GM21576 (cell line): ENCODE data around the gene EMD.
"Not testable (repeated sequence)": the region's sequence is repeated elsewhere in the genome, so short reads cannot be mapped to it uniquely, and the experiment has no call there.

Experiments used
- ATAC-seq: cut with Tn5 transposase; IDR thresholded peaks from one replicate; pipeline ENCODE4 v1.9.1; 2021; ENCODE audit warnings: mild to moderate bottlenecking, moderate library complexity; ENCODE audit not compliant: unreplicated experiment

Gene EMD

GRCh38 chrX:154389812-154390747 lies 11.0 kb downstream of the EMD start:
- ATAC-seq: peak; percentile 65

GRCh38 chrX:154396363-154396762 lies 17.3 kb downstream of the EMD start:
- ATAC-seq: not testable (repeated sequence)

GRCh38 chrX:154396973-154397887 lies 18.1 kb downstream of the EMD start:
- peak; percentile 43 for ATAC-seq

- ATAC-seq: peak; percentile 63
Observed at GRCh38 chrX:154397888-154398667, 19.0 kb downstream of the EMD start, which contains the start of gene RPL10. TSS of gene RPL10 (plus strand) at chrX:154398377. CDS start at chrX:154398520, 143 bp downstream.

GRCh38 chrX:154398668-154399526 lies 19.8 kb downstream of the EMD start:
- ATAC-seq: no peak

GRCh38 chrX:154399527-154400368 lies 20.7 kb downstream of the EMD start:
- no peak for ATAC-seq

- not testable (repeated sequence) for ATAC-seq
Observed at GRCh38 chrX:154400369-154400817, 21.3 kb downstream of the EMD start.

- ATAC-seq: no peak
Observed at GRCh38 chrX:154401045-154401799, 22.1 kb downstream of the EMD start.

- no peak for ATAC-seq
Observed at GRCh38 chrX:154401918-154402621, 23.0 kb downstream of the EMD start.

- no peak for ATAC-seq
Observed at GRCh38 chrX:154402622-154403127, 23.6 kb downstream of the EMD start.

- no peak for ATAC-seq
Observed at GRCh38 chrX:154403192-154403591, 24.1 kb downstream of the EMD start.

GRCh38 chrX:154403858-154404257 lies 24.8 kb downstream of the EMD start:
- no peak for ATAC-seq

- ATAC-seq: no peak
Observed at GRCh38 chrX:154404625-154405192, 25.6 kb downstream of the EMD start.

GRCh38 chrX:154408659-154409221 lies 29.6 kb downstream of the EMD start:
- no peak for ATAC-seq

GRCh38 chrX:154409222-154409871 lies 30.3 kb downstream of the EMD start, which contains the start of gene DNASE1L1:
TSS of gene DNASE1L1 (minus strand) at chrX:154409254. CDS start at chrX:154405568, 3,686 bp downstream.
- ATAC-seq: peak; percentile 42

- ATAC-seq: peak; percentile 46
Observed at GRCh38 chrX:154411981-154412340, 32.9 kb downstream of the EMD start.
